GM12878 (cell line): Measurements from ENCODE around the gene MYMK. TPM values are rescaled to one million over a fixed set of nuclear protein-coding genes. Genes with fewer than 3 reads are reported as not detected.

Source experiments
- ATAC-seq: fragments of 200-7000 bp; cut with Tn5 transposase; 3 replicates; pipeline ENCODE4 v1.9.1; 2020; ENCODE audit warnings: mild to moderate bottlenecking, moderate library complexity
- BruUV-seq: library from RNA; stranded (reverse); fragments of 400-500 nt; replicated peaks from 2 replicates; lab custom pipeline; 2021; lab: Mats Ljungman, UMichigan
- CTCF ChIA-PET: fragments of 300-600 bp; sonication (Branson Sonifier 250); formaldehyde crosslinking; extraction: SDS; loops from one replicate; lab custom pipeline; 2021; ENCODE audit warnings: inconsistent platforms; lab: Yijun Ruan, JAX
- POLR2A ChIA-PET: fragments of 350-600 bp; formaldehyde crosslinking; extraction: SDS; loops from one replicate; lab custom pipeline; 2021; ENCODE audit warnings: inconsistent platforms; lab: Charles Lee
- RAD21 ChIA-PET: fragments of 300-600 bp; sonication (Branson Sonifier 250); formaldehyde crosslinking; loops from one replicate; lab custom pipeline; 2023; ENCODE audit warnings: antibody characterized with exemption; ENCODE audit not compliant: unreplicated experiment; lab: Charles Lee
- SMC1A ChIA-PET: fragments of 300-600 bp; sonication (Branson Sonifier 250); formaldehyde crosslinking; loops from one replicate; lab custom pipeline; 2023; ENCODE audit not compliant: unreplicated experiment, uncharacterized antibody; lab: Charles Lee
- DNase-seq: peaks from one replicate; pipeline ENCODE4 v3.0.0-alpha.2; 2011; ENCODE audit warnings: low read depth, low spot score
- FAIRE-seq: peaks from 3 replicates; lab custom pipeline; 2011; peaks lifted over from hg19 to GRCh38; lab: Jason Lieb, UNC
- H2AFZ ChIP-seq: 2 replicates; pipeline ENCODE4 v1.6.0; 2011; ENCODE audit warnings: low read depth, low read length, control low read depth; ENCODE audit not compliant: control insufficient read depth
- H3K27ac ChIP-seq: 2 replicates; pipeline ENCODE4 v1.5.1; 2011; ENCODE audit warnings: control low read depth; ENCODE audit not compliant: control insufficient read depth, insufficient read depth
- H3K27me3 ChIP-seq, 2 experiments: replicated peaks in 1 of 2; 2 replicates each; pipeline versions ENCODE4 v1.6.0 to v1.6.1; 2011; ENCODE audit warnings: low read length in 1 of 2; ENCODE audit not compliant: control insufficient read depth in 2 of 2, insufficient read depth in 2 of 2
- H3K36me3 ChIP-seq, 2 experiments: 2 replicates each; pipeline ENCODE4 v1.5.1; 2011; ENCODE audit warnings: low read length in 1 of 2; ENCODE audit not compliant: control insufficient read depth in 2 of 2, insufficient read depth in 2 of 2
- H3K4me1 ChIP-seq: 2 replicates; pipeline ENCODE4 v1.6.1; 2011; ENCODE audit warnings: mild to moderate bottlenecking, low read length, moderate library complexity, mixed read lengths; ENCODE audit not compliant: control insufficient read depth, insufficient read depth
- H3K4me2 ChIP-seq: 2 replicates; pipeline ENCODE4 v1.6.0; 2011; ENCODE audit warnings: control low read depth; ENCODE audit not compliant: control insufficient read depth, insufficient read depth
- H3K4me3 ChIP-seq: fragments of 200-600 bp; sonication (generic); 2 replicates; pipeline ENCODE4 v1.5.1; 2016
- H3K79me2 ChIP-seq: 2 replicates; pipeline ENCODE4 v1.6.0; 2011; ENCODE audit warnings: low read length; ENCODE audit not compliant: control insufficient read depth, insufficient read depth
- H3K9ac ChIP-seq: 2 replicates; pipeline ENCODE4 v1.8.0; 2011; ENCODE audit warnings: low read length, control low read depth, mixed read lengths; ENCODE audit not compliant: control insufficient read depth, insufficient read depth
- H3K9me3 ChIP-seq: replicated peaks from 3 replicates; pipeline ENCODE4 v1.5.1; 2011; ENCODE audit warnings: mild to moderate bottlenecking, low read length; ENCODE audit not compliant: control insufficient read depth, insufficient read depth
- H4K20me1 ChIP-seq: 2 replicates; pipeline ENCODE4 v1.6.0; 2011; ENCODE audit not compliant: control insufficient read depth, insufficient read depth
- IRF4 ChIP-seq: IDR thresholded peaks from 2 replicates; pipeline ENCODE4 v1.6.1; 2011; ENCODE audit warnings: low read depth, low read length
- JUND ChIP-seq: IDR thresholded peaks from 2 replicates; pipeline ENCODE4 v1.6.1; 2012; ENCODE audit warnings: low read depth, mild to moderate bottlenecking, low read length, improper control_type of control experiment, moderate library complexity
- MXI1 ChIP-seq: fragments of 150-350 bp; IDR thresholded peaks from 2 replicates; pipeline ENCODE4 v1.6.1; 2011; ENCODE audit warnings: low read depth, mild to moderate bottlenecking, inconsistent platforms, low read length, improper control_type of control experiment
- NFXL1 ChIP-seq: fragments of 450-650 bp; IDR thresholded peaks from 2 replicates; pipeline ENCODE4 v1.6.1; 2017; ENCODE audit warnings: antibody characterized with exemption, mild to moderate bottlenecking, borderline replicate concordance
- RBBP5 ChIP-seq: fragments of 200-600 bp; sonication (generic); conservative IDR thresholded peaks from 2 replicates; pipeline ENCODE4 v1.6.1; 2016
- RELA ChIP-seq: fragments of 450-650 bp; IDR thresholded peaks from 2 replicates; pipeline ENCODE4 v1.8.0; 2014; ENCODE audit warnings: borderline replicate concordance; ENCODE audit not compliant: partially characterized antibody
- SPI1 ChIP-seq: IDR thresholded peaks from 2 replicates; pipeline ENCODE4 v1.6.1; 2011; ENCODE audit warnings: low read depth, mild to moderate bottlenecking, low read length, moderate library complexity, borderline replicate concordance; ENCODE audit not compliant: insufficient read depth
- WGBS: methylation state at CpG from one replicate; pipeline ENCODE4 v1.1.6; 2016; ENCODE audit warnings: low lambda C conversion rate; ENCODE audit not compliant: insufficient replicate concordance, insufficient coverage; ENCODE audit errors: missing lambda C conversion rate; 5-methylcytosine and 5-hydroxymethylcytosine counted together
- in situ Hi-C: fragments of 300-500 bp; cut with MboI; formaldehyde crosslinking; loops from 9 replicates; pipeline ENCODE4 v1.14.3; 2018; ENCODE audit warnings: mixed read lengths
- intact Hi-C: fragments of 100-400 bp; cut with micrococcal nuclease; formaldehyde crosslinking; loops from one replicate; pipeline ENCODE4 v1.14.2; 2022; ENCODE audit not compliant: unreplicated experiment
- polyA plus RNA-seq, 11 experiments: library from polyadenylated mRNA; depleted of rRNA in 4 of 11; unstranded in 6 of 11; stranded (reverse) in 5 of 11; fragments of >200 nt; fragmentation: Nextera tagmentation in 4 of 11; fragmentation: Illumina TruSeq in 1 of 11; extraction: Ambion mirVana in 4 of 11; extraction: Trizol in 1 of 11; gene quantifications; 1 replicate in 1 of 11; 2 replicates in 10 of 11; pipeline versions ENCODE4 v1.2.1 to v1.2.3, GENCODE V29; 2011 to 2016; ENCODE audit warnings: inconsistent platforms in 2 of 11, missing spikeins in 2 of 11, low read depth in 1 of 11
- total RNA-seq, 4 experiments: library from RNA; depleted of rRNA in 3 of 4; stranded (reverse); fragments of >200 nt in 3 of 4; fragmentation: Illumina TruSeq in 1 of 4; extraction: Trizol in 1 of 4; gene quantifications; 2 replicates each; pipeline versions ENCODE4 v1.2.1 to v1.2.3, GENCODE V29; 2013 to 2021
- TF ChIP-seq, protein P1 (sequence below), 3 experiments: IDR thresholded peaks in 2 of 3; conservative IDR thresholded peaks in 1 of 3; 2 replicates each; pipeline ENCODE4 v1.5.1; 2011; ENCODE audit warnings: low read depth in 3 of 3, low read length in 3 of 3, mild to moderate bottlenecking in 3 of 3, control low read depth in 2 of 3, moderate library complexity in 2 of 3, inconsistent platforms in 1 of 3, mixed read lengths in 1 of 3; ENCODE audit not compliant: control insufficient read depth in 2 of 3, insufficient read depth in 1 of 3; ENCODE audit errors: extremely low read depth in 1 of 3
- TF ChIP-seq, protein P2 (sequence below): fragments of 450-650 bp; conservative IDR thresholded peaks from 2 replicates; pipeline ENCODE4 v1.6.1; 2017; ENCODE audit warnings: mild to moderate bottlenecking, moderate library complexity

The MYMK gene
- total and polyA plus RNA-seq, 10 of the 15 experiments (the other 5 are each of a cell fraction or from before 2014, with no cell fraction given): not detected

- Histone ChIP-seq H3K9ac (no peak overlapping the region), H3K4me2 (no peak overlapping the region), H3K9me3 (no peaks in the 10 kb centered on the region), H3K4me1 (peaks cover 15% of the 10 kb centered on the region), H4K20me1 (no peaks in the 10 kb centered on the region), H3K36me3 (no peaks in the 10 kb centered on the region), H3K27ac (no peak overlapping the region), H3K4me3 (no peak overlapping the region), H3K79me2 (no peaks in the 10 kb centered on the region), H3K27me3 (no peaks in the 10 kb centered on the region), H2AFZ (no peak overlapping the region)
- in situ Hi-C loops: no loop called here
- FAIRE-seq: no peak
- RAD21 ChIA-PET: no interaction called here
- no peak for ATAC-seq
- intact Hi-C loops: no loop called here
- POLR2A ChIA-PET: no interaction called here
- CTCF ChIA-PET: no interaction called here
- DNase-seq: no peak
- peak; percentile 29; the same call in 1 of the 2 replicates for TF ChIP-seq SPI1
- TF ChIP-seq RBBP5: no peak
- no TSS peak for BruUV-seq
- 50% methylated on average over 8 of the region's 8 CpGs for WGBS
- SMC1A ChIA-PET: no interaction called here
Measured at GRCh38 chr9:133554729-133555128, 30.0 kb upstream of the MYMK start.

GRCh38 chr9:133553973-133554713 is 29.4 kb upstream of the MYMK start:
- Histone ChIP-seq H2AFZ (no peak overlapping the region), H3K27me3 (no peaks in the 10 kb centered on the region; a peak in 1 of 4 replicates), H3K36me3 (no peaks in the 10 kb centered on the region), H3K9ac (no peak overlapping the region), H3K27ac (no peak overlapping the region), H3K9me3 (no peaks in the 10 kb centered on the region), H3K4me3 (no peak overlapping the region), H3K4me2 (no peak overlapping the region), H4K20me1 (no peaks in the 10 kb centered on the region), H3K4me1 (peaks cover 15% of the 10 kb centered on the region), H3K79me2 (no peaks in the 10 kb centered on the region)
- WGBS: 50% methylated on average over 23 of the region's 31 CpGs
- in situ Hi-C loops: no loop called here
- ChIA-PET POLR2A (no interaction called here), RAD21 (no interaction called here), SMC1A (no interaction called here), CTCF (no interaction called here)
- intact Hi-C loops: no loop called here
- DNase-seq: no peak
- FAIRE-seq: no peak
- BruUV-seq: no TSS peak
- no peak for ATAC-seq
- TF ChIP-seq SPI1 (no peak), MXI1 (no peak), IRF4 (no peak), NFXL1 (no peak), RELA (no peak), JUND (no peak)
- TF ChIP-seq, protein P1, sequence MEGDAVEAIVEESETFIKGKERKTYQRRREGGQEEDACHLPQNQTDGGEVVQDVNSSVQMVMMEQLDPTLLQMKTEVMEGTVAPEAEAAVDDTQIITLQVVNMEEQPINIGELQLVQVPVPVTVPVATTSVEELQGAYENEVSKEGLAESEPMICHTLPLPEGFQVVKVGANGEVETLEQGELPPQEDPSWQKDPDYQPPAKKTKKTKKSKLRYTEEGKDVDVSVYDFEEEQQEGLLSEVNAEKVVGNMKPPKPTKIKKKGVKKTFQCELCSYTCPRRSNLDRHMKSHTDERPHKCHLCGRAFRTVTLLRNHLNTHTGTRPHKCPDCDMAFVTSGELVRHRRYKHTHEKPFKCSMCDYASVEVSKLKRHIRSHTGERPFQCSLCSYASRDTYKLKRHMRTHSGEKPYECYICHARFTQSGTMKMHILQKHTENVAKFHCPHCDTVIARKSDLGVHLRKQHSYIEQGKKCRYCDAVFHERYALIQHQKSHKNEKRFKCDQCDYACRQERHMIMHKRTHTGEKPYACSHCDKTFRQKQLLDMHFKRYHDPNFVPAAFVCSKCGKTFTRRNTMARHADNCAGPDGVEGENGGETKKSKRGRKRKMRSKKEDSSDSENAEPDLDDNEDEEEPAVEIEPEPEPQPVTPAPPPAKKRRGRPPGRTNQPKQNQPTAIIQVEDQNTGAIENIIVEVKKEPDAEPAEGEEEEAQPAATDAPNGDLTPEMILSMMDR (IDR thresholded peaks at IDR 0.05 in 2 of 3, conservative IDR thresholded peaks at IDR 0.05 in 1 of 3; ENCODE audit: control insufficient read depth in 2 of 3, extremely low read depth in 1 of 3, insufficient read depth in 1 of 3, low read depth in 3 of 3, low read length in 3 of 3): no peak
- TF ChIP-seq, protein P2, sequence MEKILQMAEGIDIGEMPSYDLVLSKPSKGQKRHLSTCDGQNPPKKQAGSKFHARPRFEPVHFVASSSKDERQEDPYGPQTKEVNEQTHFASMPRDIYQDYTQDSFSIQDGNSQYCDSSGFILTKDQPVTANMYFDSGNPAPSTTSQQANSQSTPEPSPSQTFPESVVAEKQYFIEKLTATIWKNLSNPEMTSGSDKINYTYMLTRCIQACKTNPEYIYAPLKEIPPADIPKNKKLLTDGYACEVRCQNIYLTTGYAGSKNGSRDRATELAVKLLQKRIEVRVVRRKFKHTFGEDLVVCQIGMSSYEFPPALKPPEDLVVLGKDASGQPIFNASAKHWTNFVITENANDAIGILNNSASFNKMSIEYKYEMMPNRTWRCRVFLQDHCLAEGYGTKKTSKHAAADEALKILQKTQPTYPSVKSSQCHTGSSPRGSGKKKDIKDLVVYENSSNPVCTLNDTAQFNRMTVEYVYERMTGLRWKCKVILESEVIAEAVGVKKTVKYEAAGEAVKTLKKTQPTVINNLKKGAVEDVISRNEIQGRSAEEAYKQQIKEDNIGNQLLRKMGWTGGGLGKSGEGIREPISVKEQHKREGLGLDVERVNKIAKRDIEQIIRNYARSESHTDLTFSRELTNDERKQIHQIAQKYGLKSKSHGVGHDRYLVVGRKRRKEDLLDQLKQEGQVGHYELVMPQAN: no peak
